ENCODE results near the gene CENPX.
"Not testable (repeated sequence)": the region's sequence is repeated elsewhere in the genome, so short reads cannot be mapped to it uniquely, and the experiment has no call there.

The CENPX gene

GRCh38 chr17:82038796-82039409 lies 16.2 kb upstream of the CENPX start:
- DNase-seq = not testable (repeated sequence)

GRCh38 chr17:82037889-82038195 lies 15.2 kb upstream of the CENPX start:
- DNase-seq = no peak

DNA sequence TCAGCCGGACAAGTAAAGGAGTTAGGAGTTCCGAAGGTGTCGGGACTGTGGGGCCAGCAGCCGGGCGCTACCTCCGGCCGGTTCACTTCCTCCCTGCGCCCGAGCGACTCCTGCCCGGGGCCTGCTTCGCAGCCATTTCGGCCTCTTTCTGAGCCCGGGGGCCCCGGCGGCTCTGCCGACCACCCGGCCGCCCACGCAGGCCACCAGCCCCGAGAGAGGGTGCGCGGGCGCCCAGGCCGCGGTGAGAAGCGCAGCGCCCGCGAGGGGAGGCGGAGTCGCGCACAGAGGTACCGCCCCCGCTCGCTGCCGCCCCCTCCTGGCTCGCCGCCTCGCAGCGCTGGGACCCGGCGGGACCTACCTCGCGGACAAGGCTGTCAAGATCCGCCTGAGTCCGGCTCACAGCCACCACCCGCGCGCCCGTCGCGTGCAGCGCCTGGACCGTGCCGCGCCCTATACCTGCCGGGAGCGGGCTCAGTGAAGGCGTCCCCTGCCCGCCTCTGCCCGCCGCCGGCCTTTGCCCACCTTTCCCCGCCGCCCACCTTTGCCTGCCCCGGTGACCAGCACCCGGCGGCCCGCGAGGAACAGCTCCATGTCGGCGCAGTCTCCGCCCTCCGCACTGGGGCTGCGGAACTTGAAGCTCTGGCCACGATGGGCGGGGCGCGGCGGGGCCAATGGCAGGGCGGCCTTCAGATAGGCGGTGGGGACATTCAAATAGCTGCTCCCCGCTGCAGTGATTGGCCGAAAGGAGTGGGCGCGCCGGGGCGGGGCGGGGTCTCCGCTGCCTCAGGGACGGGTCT lies 14.6 kb upstream of the CENPX start, which contains the start of gene DCXR:
Gene DCXR (minus strand): TSS at position 606 of the 797 bp plus-strand sequence. CDS start 15 bp downstream, at position 591.
- DNase-seq = peak; percentile 88

DNA sequence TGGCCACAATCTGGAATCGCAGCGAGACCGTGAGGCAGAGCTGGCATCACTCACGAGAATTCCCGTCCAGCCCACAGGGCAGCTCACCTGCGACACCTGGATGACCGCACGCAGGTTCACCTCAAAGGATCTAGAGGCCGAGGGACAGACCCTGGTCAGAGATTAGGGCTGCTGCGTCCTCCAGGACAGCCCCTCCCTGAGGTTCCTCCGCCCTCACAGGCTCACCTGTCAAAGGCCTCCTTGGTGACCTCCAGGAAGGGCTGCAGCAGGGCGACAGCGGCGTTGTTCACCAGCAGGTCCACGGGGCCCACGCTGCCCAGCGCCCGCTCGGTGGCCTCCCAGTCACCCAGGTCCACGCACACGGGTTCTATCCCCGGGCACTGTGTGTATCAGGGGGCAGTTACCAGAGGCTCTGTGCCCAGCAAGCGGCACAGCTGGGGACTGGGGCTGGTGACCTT lies 14.0 kb upstream of the CENPX start:
- no peak for DNase-seq

- DNase-seq = no peak
Measured at GRCh38 chr17:82035956-82036633, 13.4 kb upstream of the CENPX start.

DNA sequence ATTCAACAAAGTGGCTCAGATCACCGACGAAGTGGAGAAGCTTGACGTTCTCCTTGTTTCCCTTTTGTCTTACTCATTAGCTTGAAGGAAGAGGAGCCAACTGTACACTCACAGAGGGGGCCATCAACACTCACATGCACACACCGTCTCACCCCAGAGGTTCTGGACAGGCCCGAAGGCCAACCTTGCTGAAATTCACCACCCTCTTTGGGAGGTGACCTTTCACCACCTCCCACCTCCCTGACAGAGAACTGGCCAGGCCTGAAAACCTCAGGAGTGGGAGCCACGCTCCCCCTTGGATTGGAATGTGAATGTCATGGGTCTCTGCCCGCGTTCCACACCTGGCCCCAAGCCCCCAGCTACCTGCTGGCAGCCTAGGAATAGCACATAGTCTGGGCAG lies 12.8 kb upstream of the CENPX start:
- no peak for DNase-seq

DNA sequence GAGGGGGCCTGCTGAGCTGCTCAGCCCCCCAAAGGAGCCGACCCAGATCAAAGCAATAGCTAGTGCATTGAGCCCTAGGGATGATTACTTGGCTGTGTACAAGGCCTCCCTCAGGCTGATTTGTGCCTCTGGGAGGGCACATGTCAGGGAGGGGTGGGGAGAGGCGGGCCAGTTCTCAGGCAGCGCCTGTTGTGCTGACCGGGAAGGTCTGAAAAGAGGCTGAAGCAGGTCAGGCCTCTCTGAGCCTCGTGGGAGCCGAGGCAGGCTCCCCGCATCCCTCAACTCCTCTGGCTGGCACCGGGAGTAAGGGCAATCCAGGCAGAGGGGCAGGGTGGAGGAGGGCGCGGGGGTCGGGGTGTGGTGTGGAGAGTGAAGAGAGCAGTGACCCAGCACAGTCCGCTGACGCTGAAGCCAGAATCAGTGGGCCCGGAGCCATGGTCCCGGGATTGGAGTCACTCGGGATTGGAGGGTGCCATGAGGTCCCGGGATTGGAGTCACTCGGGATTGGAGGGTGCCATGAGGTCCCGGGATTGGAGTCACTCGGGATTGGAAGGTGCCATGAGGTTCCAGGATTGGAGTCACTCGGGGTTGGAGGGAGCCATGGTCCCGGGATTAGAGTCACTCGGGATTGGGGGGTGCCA lies 11.8 kb upstream of the CENPX start:
- DNase-seq = no peak

DNA sequence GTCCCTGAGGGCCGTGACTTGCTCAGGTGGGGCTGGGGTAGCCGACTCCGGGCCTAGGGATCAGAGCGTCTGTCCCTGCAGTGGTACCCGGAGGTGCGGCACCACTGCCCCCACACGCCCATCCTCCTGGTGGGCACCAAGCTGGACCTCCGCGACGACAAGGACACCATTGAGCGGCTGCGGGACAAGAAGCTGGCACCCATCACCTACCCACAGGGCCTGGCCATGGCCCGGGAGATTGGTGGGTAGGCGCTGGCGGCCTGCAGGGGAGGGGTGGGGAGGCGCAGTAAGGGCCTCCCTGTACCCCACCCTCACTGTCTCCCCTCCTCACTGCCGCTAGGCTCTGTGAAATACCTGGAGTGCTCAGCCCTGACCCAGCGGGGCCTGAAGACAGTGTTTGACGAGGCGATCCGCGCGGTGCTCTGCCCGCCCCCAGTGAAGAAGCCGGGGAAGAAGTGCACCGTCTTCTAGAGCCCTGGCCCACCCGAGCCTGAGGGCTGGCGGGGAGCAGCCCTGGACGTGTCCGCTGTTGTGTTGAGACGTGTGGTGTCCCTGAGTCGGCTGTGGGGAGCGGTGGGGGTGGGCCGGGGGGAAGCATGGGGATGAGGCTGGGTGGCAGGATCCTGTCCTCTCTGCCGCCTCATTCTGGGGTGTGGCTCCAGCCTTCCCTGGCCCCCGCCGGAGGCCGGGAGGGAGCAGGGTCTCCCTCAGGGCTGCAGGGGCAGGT lies 10.8 kb upstream of the CENPX start:
- DNase-seq = no peak

DNA sequence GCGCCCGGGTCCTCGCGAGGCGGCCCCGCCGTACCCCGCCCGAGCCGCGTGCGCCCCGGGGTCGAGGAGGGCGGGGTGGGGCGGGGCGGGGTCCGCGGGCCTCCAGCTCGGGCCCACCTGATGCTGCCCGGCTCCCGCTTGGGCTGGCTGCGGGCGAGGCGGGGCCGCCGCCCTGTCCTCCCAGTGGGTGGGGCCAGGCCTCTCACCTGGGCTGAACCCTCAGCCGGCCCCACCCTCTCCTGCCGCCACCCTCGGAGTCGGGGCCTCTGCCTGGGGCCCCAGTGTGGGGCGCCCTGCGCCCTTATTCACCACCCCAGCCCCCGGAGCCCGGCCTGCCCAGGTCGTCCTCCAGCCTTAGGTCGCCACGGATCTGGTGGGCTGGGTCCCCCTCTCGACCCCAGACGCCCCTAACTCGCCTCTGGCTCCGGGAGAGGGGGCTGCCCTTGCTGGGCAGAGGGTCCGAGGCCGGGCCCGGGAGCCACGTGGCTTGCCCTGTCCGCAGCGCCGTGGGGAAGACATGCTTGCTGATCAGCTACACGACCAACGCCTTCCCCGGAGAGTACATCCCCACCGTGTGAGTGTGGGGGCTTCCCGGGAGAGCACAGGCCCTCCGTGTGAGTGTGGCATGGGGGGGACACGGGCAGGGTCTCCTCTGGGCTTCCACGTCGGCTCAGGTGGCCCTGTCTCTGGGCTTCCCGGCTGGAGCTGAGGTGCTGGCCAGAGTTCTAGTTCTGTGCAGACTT lies 9.4 kb upstream of the CENPX start:
- DNase-seq = peak; percentile 14

DNA sequence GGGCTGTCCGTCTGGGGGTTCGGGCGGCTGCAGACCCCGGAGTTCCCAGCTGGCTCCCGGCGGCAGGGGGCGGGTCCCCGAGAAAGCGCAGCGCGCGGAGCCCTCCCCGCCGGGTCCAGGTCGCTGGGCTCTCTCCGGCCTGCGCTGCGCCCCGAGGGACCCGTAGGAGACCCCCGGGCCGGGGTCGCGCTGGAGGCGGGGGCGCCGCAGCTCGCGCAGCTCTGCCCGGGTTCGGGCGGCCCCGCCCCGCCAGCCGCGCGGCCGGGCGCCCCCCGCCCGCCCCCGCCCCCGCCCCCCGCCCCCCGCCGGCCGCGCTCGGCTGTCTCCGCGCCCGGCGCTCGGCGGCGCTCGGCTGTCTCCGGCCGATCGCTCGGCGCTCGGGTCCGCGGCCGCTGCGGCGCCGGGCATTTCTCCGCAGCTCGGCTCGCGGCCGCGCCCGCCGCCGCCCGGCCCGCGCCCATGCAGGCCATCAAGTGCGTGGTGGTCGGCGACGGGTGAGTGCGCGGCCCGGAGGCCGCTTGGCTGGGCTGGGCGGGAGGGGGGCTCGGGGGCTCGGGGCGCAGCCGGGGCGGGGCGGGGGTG lies 8.7 kb upstream of the CENPX start, which contains the start of gene RAC3:
Gene RAC3 (plus strand): TSS at position 376 of the 582 bp plus-strand sequence. CDS start 84 bp downstream, at position 460.
- DNase-seq = no peak

DNA sequence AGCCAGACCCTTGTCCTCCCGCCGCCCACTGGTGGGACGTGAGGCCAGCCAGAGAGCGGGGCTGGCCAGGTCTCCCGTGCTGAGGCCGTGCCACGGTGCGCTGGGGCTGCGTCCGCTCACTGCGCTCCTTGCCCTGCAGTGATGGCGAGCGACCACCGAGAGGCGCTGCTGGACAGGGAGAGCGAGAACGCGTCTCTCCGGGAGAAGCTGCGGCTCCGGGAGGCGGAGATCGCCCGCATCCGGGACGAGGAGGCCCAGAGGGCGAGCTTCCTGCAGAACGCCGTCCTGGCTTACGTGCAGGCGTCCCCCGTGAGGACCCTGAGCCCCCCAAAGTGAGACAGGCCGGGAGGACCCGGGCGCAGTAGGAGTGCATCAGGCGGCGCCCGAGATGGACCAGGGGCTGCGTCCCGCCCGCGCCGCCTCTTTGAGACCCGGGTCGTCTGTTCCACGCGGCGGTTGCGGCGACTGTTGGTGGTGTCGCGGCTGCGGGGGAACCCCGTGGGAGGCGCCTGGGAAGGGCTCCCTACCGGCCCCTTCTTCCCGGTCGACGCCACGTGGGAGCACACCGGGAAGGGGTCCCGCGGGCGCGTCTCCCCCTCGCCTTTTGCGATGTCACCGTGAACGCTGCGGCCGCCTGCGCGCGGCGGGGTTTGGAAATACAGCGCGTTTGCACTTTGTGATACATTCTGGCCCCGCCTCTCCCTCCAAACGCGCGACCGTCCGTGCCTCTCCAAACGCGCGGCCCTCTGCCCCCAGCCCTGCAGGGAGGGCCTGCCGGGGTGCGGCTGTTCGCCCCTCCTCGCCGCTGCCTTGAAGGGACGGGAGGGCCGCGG lies 8.0 kb upstream of the CENPX start:
- DNase-seq = peak; percentile 60

- DNase-seq = no peak
Measured at GRCh38 chr17:82029990-82030469, 7.4 kb upstream of the CENPX start.

DNA sequence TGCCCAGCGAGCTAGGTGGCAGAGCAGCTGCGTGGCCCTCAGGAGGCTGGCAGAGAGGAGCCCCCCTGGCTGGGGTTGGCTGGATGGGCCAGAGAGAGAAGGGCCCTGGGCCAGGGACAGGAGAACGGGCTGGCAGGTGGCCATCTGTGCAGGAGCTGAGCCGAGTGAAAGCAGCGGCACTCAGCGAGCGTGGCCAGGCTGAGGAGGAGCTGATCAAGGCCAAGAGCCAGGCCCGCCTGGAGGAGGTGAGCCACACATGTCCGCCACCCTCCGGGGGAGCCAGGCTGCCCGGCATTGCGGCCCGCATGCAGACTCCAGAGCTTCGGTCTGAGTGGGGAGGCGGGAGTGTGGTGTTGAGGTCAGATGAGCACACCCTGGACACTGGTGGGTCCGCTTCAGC lies 6.7 kb upstream of the CENPX start:
- no peak for DNase-seq

- no peak for DNase-seq
Measured at GRCh38 chr17:82028966-82029365, 6.3 kb upstream of the CENPX start.

GRCh38 chr17:82028246-82028645 lies 5.6 kb upstream of the CENPX start:
- DNase-seq = no peak

- DNase-seq = no peak
Measured at GRCh38 chr17:82025401-82026107, 2.9 kb upstream of the CENPX start.

DNA sequence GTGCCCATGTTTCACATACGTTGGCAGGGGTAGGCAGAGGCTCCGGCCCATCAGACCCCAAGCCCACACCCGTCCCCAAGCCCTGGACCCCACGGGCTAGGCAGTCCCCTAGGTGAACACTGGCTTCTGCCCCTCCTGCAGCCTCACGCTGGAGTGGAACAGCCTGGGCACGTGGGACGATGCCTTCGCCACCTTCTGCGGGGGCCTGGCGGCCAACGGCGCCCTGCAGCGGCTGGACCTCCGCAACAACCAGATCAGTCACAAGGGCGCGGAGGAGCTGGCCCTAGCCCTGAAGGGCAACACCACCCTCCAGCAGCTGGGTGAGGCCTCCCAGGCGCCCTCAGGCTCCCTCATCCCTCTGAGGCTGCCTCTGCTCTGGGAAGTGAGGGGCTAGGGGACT lies 2.2 kb upstream of the CENPX start:
- no peak for DNase-seq

DNA sequence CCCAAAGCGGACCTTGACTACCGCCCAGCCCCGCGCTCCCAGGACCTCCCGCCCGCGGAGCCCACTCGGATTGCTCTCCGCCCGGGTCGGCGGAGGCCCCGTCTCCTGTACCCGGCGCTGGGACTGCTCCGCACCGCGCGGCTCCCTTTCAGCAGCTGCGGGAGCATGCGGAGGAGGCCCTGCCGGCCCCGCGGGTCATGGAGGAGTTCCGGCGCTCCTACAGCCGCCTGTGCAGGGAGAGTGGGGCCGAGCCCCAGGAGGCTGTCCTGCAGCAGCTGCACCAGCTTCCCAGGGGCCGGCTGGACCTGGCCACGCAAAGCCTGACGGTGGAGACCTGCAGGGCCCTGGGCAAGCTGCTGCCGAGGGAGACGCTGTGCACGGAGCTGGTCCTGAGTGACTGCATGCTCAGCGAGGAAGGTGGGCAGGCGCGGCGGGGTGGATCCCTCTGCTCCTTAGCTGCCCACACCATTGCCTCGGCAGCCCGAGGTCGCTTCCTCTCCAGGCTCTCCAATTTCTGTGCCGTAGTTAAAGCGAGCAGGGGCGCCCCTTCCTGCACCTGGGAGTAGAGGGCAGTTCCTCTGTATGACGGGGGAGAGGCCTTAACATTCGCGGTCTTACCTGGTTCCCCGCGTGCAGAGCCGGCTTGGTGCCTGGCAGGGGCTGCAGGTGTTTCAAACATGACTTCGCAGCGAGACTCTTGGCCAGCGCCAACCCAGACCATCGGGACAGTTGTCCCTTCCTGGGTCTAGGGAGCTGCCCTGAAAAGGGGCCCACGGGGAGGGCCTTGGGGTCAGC lies 966 bp upstream of the CENPX start:
- DNase-seq = no peak

GRCh38 chr17:82022981-82023446 lies 336 bp upstream of the CENPX start, which contains the start of gene LRRC45:
Gene LRRC45 (plus strand): TSS chr17:82023305. CDS start chr17:82023644, 339 bp downstream.
- peak; percentile 97 for DNase-seq

All from NCI-H2029 (cell line).